ENCODE data around the gene ZNF516.

GRCh38 chr18:76474824-76475223, 20.2 kb downstream of the ZNF516 start:
- TF ChIP-seq OSR2 (tag by site-specific recombination; IDR thresholded peaks at IDR 0.05), result no peak
- no peak for TF ChIP-seq CTCF (tag by site-specific recombination; IDR thresholded peaks at IDR 0.05)
- TF ChIP-seq INSM2 (tag by site-specific recombination; IDR thresholded peaks at IDR 0.05), result no peak
- TF ChIP-seq ZNF354C (tag by site-specific recombination; IDR thresholded peaks at IDR 0.05; ENCODE audit: borderline replicate concordance, low read depth), result no peak
- no peak for TF ChIP-seq ZNF239 (tag by site-specific recombination; IDR thresholded peaks at IDR 0.05)
- TF ChIP-seq ZNF146 (tag by site-specific recombination; IDR thresholded peaks at IDR 0.05), result no peak
- no peak for TF ChIP-seq ZBTB1 (tag by site-specific recombination; IDR thresholded peaks at IDR 0.05)

Measured in HEK293 (cell line).